SJSA1 (cell line): Measurements from ENCODE around the gene SPHK2. TPM values are rescaled to one million over a fixed set of nuclear protein-coding genes. Genes with fewer than 3 reads are reported as not detected.

Experiments
- DNase-seq, 2 experiments: peaks; one replicate each; pipeline ENCODE4 v3.0.0-alpha.2; 2015 to 2020; ENCODE audit warnings: low spot score in 2 of 2, low read depth in 1 of 2
- H3K27ac ChIP-seq: fragments of 250-450 bp; sonication (Bioruptor Pico); 2 replicates; pipeline ENCODE4 v1.5.1; 2020; ENCODE audit warnings: mild to moderate bottlenecking, moderate library complexity
- H3K27me3 ChIP-seq: fragments of 250-450 bp; sonication (Bioruptor Pico); replicated peaks from 2 replicates; pipeline ENCODE4 v1.5.1; 2020; ENCODE audit warnings: mild to moderate bottlenecking, moderate library complexity
- H3K36me3 ChIP-seq: fragments of 250-450 bp; sonication (Bioruptor Pico); 2 replicates; pipeline ENCODE4 v1.5.1; 2020; ENCODE audit warnings: mild to moderate bottlenecking
- H3K4me1 ChIP-seq: fragments of 250-450 bp; sonication (Bioruptor Pico); replicated peaks from 2 replicates; pipeline ENCODE4 v1.6.1; 2021; ENCODE audit warnings: mild to moderate bottlenecking
- H3K4me3 ChIP-seq: fragments of 250-450 bp; sonication (Bioruptor Pico); 2 replicates; pipeline ENCODE4 v1.5.1; 2020; ENCODE audit warnings: mild to moderate bottlenecking
- H3K9me3 ChIP-seq: fragments of 250-450 bp; sonication (Bioruptor Pico); replicated peaks from 2 replicates; pipeline ENCODE4 v1.5.1; 2020; ENCODE audit warnings: mild to moderate bottlenecking
- total RNA-seq: library from RNA; depleted of rRNA; stranded (reverse); fragments of >200 nt; shearing (Covaris generic); gene quantifications from 2 replicates; pipeline ENCODE4 v1.2.3, GENCODE V29; 2014

Gene SPHK2
- total RNA-seq, 1 experiment from 2014 or later = 8.8 TPM

- no peak overlapping the region for H3K27ac ChIP-seq
- H3K9me3 ChIP-seq = no peaks in the 10 kb centered on the region
- no peaks in the 10 kb centered on the region for H3K27me3 ChIP-seq
- no peak overlapping the region for H3K4me3 ChIP-seq
- peaks cover 19% of the 10 kb centered on the region for H3K4me1 ChIP-seq
- no peaks in the 10 kb centered on the region for H3K36me3 ChIP-seq
- DNase-seq = no peak
Observed at GRCh38 chr19:48659768-48660167, 40.5 kb downstream of the SPHK2 start.

- Histone ChIP-seq H3K9me3 (no peaks in the 10 kb centered on the region), H3K4me1 (peaks cover 19% of the 10 kb centered on the region), H3K36me3 (no peaks in the 10 kb centered on the region), H3K27me3 (no peaks in the 10 kb centered on the region), H3K27ac (peak overlapping the region; percentile 46), H3K4me3 (no peak overlapping the region)
- peak; percentile 92 to 93 for DNase-seq
Observed at GRCh38 chr19:48660852-48661710, 41.8 kb downstream of the SPHK2 start.

- Histone ChIP-seq H3K27me3 (no peaks in the 10 kb centered on the region), H3K36me3 (no peaks in the 10 kb centered on the region), H3K27ac (no peak overlapping the region), H3K9me3 (no peaks in the 10 kb centered on the region), H3K4me1 (peaks cover 14% of the 10 kb centered on the region), H3K4me3 (no peak overlapping the region)
- no peak for DNase-seq
Observed at GRCh38 chr19:48661711-48662090, 42.4 kb downstream of the SPHK2 start.

- no peak overlapping the region for H3K27ac ChIP-seq
- H3K4me1 ChIP-seq = 0 out of 2 replicates have a peak, but pooled peaks cover 3% of the 10 kb centered on the region
- no peaks in the 10 kb centered on the region for H3K9me3 ChIP-seq
- DNase-seq = no peak
- no peaks in the 10 kb centered on the region for H3K27me3 ChIP-seq
- H3K36me3 ChIP-seq = no peaks in the 10 kb centered on the region
- H3K4me3 ChIP-seq = no peak overlapping the region
Observed at GRCh38 chr19:48663667-48664066, 44.4 kb downstream of the SPHK2 start.

- no peak for DNase-seq
- H3K27ac ChIP-seq = no peak overlapping the region
- no peaks in the 10 kb centered on the region for H3K9me3 ChIP-seq
- H3K4me1 ChIP-seq = 0 out of 2 replicates have a peak, but pooled peaks cover 3% of the 10 kb centered on the region
- no peak overlapping the region for H3K4me3 ChIP-seq
- H3K27me3 ChIP-seq = no peaks in the 10 kb centered on the region
- H3K36me3 ChIP-seq = no peaks in the 10 kb centered on the region
Observed at GRCh38 chr19:48664476-48664875, 45.2 kb downstream of the SPHK2 start.

GRCh38 chr19:48665786-48666185 lies 46.5 kb downstream of the SPHK2 start:
- H3K36me3 ChIP-seq = no peaks in the 10 kb centered on the region
- DNase-seq = no peak
- no peaks in the 10 kb centered on the region for H3K9me3 ChIP-seq
- no peaks in the 10 kb centered on the region for H3K27me3 ChIP-seq
- H3K4me3 ChIP-seq = no peak overlapping the region
- H3K27ac ChIP-seq = no peak overlapping the region
- 0 out of 2 replicates have a peak, but pooled peaks cover under 1% of the 10 kb centered on the region for H3K4me1 ChIP-seq

GRCh38 chr19:48668332-48668731 lies 49.0 kb downstream of the SPHK2 start:
- Histone ChIP-seq H3K36me3 (no peaks in the 10 kb centered on the region), H3K27me3 (no peaks in the 10 kb centered on the region), H3K27ac (no peak overlapping the region), H3K4me3 (no peak overlapping the region), H3K9me3 (no peaks in the 10 kb centered on the region), H3K4me1 (no peaks in the 10 kb centered on the region)
- no peak for DNase-seq

- H3K27me3 ChIP-seq = no peaks in the 10 kb centered on the region
- H3K9me3 ChIP-seq = no peaks in the 10 kb centered on the region
- no peaks in the 10 kb centered on the region for H3K36me3 ChIP-seq
- H3K4me3 ChIP-seq = no peak overlapping the region
- DNase-seq = no peak
- H3K4me1 ChIP-seq = no peaks in the 10 kb centered on the region
- no peak overlapping the region for H3K27ac ChIP-seq
Observed at GRCh38 chr19:48668761-48669160, 49.5 kb downstream of the SPHK2 start.

GRCh38 chr19:48669903-48670668 lies 50.8 kb downstream of the SPHK2 start:
- DNase-seq = no peak
- H3K36me3 ChIP-seq = no peaks in the 10 kb centered on the region
- no peaks in the 10 kb centered on the region for H3K9me3 ChIP-seq
- no peaks in the 10 kb centered on the region for H3K27me3 ChIP-seq
- no peaks in the 10 kb centered on the region for H3K4me1 ChIP-seq
- no peak overlapping the region for H3K27ac ChIP-seq
- H3K4me3 ChIP-seq = no peak overlapping the region

GRCh38 chr19:48670699-48671445 lies 51.6 kb downstream of the SPHK2 start:
- Histone ChIP-seq H3K9me3 (no peaks in the 10 kb centered on the region), H3K4me1 (no peaks in the 10 kb centered on the region), H3K27me3 (no peaks in the 10 kb centered on the region), H3K27ac (no peak overlapping the region), H3K4me3 (no peak overlapping the region), H3K36me3 (no peaks in the 10 kb centered on the region)
- no peak for DNase-seq

GRCh38 chr19:48671446-48671995 lies 52.2 kb downstream of the SPHK2 start:
- DNase-seq = no peak
- Histone ChIP-seq H3K36me3 (no peaks in the 10 kb centered on the region), H3K4me3 (no peak overlapping the region), H3K9me3 (no peaks in the 10 kb centered on the region), H3K4me1 (no peaks in the 10 kb centered on the region), H3K27me3 (no peaks in the 10 kb centered on the region), H3K27ac (no peak overlapping the region)

- H3K4me1 ChIP-seq = no peaks in the 10 kb centered on the region
- H3K27me3 ChIP-seq = no peaks in the 10 kb centered on the region
- no peak within 1 kb of the TSS for H3K27ac ChIP-seq
- H3K9me3 ChIP-seq = no peaks in the 10 kb centered on the region
- no peaks in the 10 kb centered on the region for H3K36me3 ChIP-seq
- DNase-seq = no peak
- H3K4me3 ChIP-seq = no peak within 1 kb of the TSS
Observed at GRCh38 chr19:48672994-48673393, 53.7 kb downstream of the SPHK2 start, which contains the start of gene NTN5. Gene NTN5, minus strand, starts transcription at chr19:48673017. Its CDS starts 2,031 bp downstream, at chr19:48670986.

GRCh38 chr19:48673436-48674100 lies 54.3 kb downstream of the SPHK2 start:
- Histone ChIP-seq H3K27me3 (no peaks in the 10 kb centered on the region), H3K9me3 (no peaks in the 10 kb centered on the region), H3K27ac (no peak overlapping the region), H3K4me1 (no peaks in the 10 kb centered on the region), H3K36me3 (no peaks in the 10 kb centered on the region), H3K4me3 (no peak overlapping the region)
- no peak for DNase-seq
